GM13977 (cell line): ENCODE results near the gene STAT4.

Experiments used
- DNase-seq: peaks from one replicate; pipeline ENCODE4 v3.0.0; 2012; ENCODE audit warnings: low spot score
- in situ Hi-C: fragments of 300-500 bp; cut with MboI; formaldehyde crosslinking; loops from one replicate; pipeline ENCODE4 v1.12.0; 2022; ENCODE audit warnings: low sequenced_read_pairs, low pct_unique_long_range_greater_than_20kb, mixed read lengths, inconsistent platforms; ENCODE audit not compliant: unreplicated experiment
- TF ChIP-seq, protein P1 (sequence below): IDR thresholded peaks from 2 replicates; pipeline ENCODE4 v1.5.1; 2012; ENCODE audit warnings: mild to moderate bottlenecking, control low read depth; ENCODE audit not compliant: insufficient read depth; ENCODE audit errors: extremely low read depth, missing control alignments

The STAT4 gene

DNA sequence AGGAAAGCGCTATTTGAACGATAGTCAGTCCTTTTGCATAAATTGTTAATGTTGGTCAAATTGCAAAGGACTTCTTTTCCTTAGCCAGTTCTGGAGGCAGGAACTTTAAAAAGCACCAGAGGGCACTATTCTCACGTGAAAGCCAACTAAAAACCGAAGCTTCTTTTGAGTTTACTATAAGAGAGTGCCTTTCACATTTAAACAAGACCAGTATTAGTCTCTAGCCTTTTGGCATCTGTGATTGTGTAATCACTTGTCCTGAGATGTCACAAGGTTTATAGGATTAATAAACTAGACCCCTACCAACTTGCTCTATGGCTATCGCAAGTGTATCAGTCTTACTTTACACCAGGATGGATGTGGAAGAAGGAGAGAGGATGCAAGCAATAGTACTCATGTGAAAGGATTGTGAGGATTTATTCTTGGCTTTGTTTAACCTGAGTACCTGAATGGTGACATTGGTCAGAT lies 14.4 kb upstream of the STAT4 start:
- TF ChIP-seq, protein P1, sequence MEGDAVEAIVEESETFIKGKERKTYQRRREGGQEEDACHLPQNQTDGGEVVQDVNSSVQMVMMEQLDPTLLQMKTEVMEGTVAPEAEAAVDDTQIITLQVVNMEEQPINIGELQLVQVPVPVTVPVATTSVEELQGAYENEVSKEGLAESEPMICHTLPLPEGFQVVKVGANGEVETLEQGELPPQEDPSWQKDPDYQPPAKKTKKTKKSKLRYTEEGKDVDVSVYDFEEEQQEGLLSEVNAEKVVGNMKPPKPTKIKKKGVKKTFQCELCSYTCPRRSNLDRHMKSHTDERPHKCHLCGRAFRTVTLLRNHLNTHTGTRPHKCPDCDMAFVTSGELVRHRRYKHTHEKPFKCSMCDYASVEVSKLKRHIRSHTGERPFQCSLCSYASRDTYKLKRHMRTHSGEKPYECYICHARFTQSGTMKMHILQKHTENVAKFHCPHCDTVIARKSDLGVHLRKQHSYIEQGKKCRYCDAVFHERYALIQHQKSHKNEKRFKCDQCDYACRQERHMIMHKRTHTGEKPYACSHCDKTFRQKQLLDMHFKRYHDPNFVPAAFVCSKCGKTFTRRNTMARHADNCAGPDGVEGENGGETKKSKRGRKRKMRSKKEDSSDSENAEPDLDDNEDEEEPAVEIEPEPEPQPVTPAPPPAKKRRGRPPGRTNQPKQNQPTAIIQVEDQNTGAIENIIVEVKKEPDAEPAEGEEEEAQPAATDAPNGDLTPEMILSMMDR: peak; percentile 56
- in situ Hi-C loops: loop anchor here (25.0 kb wide), 1 partner anchor 347 kb away; no protein-coding TSS in a partner anchor
- peak; percentile 43 for DNase-seq

DNA sequence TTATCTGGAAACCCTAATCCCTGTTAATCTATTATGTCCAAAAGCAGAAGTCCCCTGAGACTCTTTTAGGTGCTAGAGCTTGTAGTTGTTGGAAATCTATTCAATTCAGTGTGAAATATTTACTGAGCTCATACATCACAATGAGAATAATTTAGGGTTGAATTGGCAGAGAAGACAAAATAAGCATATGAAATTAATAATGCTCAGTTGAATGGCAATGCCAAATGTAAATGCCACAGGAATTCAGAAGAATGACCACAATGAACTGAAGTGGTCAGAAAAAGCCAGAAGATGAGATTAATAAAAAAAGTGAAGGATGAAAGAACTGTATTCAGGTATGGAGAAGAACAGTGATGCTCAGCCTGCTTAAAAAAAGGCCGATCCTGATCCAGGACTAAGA lies 8.0 kb upstream of the STAT4 start:
- TF ChIP-seq, protein P1: no peak
- no peak for DNase-seq
- in situ Hi-C loops: loop anchor here (10.0 to 25.0 kb wide), 2 partner anchors 104 to 354 kb away; no protein-coding TSS in a partner anchor

DNA sequence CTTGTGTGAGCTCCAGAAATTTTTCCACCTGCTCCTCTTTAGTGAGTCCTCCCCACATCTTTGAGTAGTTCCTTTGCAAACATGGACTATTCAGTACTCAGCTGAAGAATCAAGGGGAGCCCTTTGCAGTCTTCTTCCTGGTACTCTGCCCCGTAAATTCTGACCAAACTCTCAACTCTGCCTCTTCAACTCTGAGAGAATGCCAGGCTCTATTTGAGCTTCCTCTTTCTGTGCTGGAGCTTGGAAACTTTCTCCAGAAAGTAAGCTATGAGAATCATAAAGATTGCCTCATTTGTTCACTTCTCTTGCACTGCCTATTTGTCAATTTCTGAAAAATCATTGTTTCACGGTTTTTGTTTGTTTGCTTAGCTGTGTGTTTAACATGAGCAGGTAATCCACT lies 7.4 kb upstream of the STAT4 start:
- no peak for DNase-seq
- TF ChIP-seq, protein P1: no peak
- in situ Hi-C loops: loop anchor here (10.0 to 25.0 kb wide), 2 partner anchors 103 to 354 kb away; no protein-coding TSS in a partner anchor

DNA sequence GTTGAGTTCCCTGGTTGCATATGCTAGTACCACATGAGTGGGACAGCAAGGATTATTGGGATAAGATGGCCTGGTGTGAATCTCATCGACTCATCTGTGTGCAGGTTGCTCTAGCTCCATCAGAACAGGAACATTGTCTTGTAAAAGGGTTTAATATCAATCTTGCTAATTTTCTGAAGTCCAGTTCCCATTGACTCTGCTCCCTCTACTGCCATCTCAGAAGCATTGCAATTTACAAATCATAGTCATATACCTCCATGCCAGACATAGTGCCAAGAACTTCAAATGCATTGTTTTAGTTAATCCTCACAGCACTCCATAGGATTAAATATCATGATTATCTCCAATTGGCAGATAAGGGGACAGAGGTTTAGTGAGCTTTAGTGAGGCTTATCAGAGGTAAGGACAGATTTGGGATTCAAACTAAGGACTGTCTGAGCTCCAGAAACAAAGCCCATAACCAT lies 4.8 kb upstream of the STAT4 start:
- in situ Hi-C loops: loop anchor here (10.0 to 25.0 kb wide), 2 partner anchors 101 to 357 kb away; no protein-coding TSS in a partner anchor
- DNase-seq: peak; percentile 48
- TF ChIP-seq, protein P1: peak; percentile 86

DNA sequence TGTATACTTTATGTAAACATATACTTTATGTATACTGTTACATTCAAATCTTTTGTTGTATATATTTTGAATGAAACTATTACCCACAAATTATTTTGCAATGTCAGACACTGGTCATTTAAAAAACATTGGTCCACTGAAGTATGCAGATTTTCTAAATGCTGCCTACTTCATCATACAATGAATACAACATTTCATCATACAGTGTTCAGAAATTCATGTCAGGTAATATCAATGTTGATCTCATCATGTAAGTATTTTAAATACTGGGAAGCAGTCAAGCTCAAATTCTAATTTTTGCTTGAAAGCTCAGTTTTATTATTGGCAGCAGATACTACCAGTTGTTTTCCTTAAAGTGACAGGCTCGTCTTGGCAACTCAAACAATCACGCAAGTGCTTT lies 2.9 kb upstream of the STAT4 start:
- in situ Hi-C loops: loop anchor here (10.0 to 25.0 kb wide), 2 partner anchors 99 to 359 kb away; no protein-coding TSS in a partner anchor

DNA sequence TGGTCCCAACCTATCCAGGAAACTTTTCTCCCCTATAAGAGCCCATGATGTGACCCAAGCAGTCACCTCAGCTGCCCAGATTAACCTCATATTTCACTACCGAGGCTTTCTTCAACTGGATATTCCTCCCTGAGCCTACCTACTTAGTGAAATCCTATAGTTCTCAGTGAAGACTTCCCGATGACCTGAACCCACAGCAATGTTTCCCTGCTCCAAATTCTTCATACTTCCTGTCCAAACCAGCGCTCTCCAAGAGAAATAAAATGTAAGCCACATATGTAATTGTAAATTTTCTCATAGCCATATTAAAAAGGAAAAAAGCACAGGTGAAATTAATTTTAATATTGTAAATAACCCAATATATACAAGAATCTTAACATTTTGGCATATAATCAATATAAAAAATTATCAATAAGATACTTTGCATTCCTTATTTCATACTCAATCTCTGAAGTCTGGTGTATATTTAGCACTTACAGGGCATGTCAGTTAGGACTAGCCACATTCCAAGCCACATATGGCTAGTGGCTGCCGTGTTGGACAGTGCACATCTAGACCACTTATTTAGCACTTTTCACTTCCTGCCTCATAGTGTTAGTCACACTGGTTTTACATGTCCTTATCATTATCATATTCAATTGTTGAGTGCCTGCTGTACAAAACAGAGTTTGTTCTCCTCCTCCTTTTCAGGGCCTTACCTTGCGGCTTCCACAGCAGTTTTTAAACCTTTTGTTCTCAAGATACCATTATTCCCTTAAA lies 1.9 kb upstream of the STAT4 start:
- peak; percentile 30 for DNase-seq
- TF ChIP-seq, protein P1: no peak
- in situ Hi-C loops: loop anchor here (10.0 to 25.0 kb wide), 2 partner anchors 98 to 360 kb away; no protein-coding TSS in a partner anchor

More for the DNA sequence above, 2.9 kb upstream of the STAT4 start:
- DNase-seq: no peak
- TF ChIP-seq, protein P1: no peak
